GM18505 (cell line): Measurements from ENCODE around the gene TP63.
"Not testable (repeated sequence)": the region's sequence is repeated elsewhere in the genome, so short reads cannot be mapped to it uniquely, and the experiment has no call there.

Experiments
- ATAC-seq: cut with Tn5 transposase; IDR thresholded peaks from one replicate; pipeline ENCODE4 v1.9.1; 2021; ENCODE audit not compliant: unreplicated experiment
- POLR2A ChIP-seq: IDR thresholded peaks from 4 replicates; pipeline ENCODE4 v1.6.1; 2011; ENCODE audit warnings: borderline replicate concordance; ENCODE audit not compliant: insufficient read depth, insufficient read length; ENCODE audit errors: extremely low read depth

The TP63 gene

DNA sequence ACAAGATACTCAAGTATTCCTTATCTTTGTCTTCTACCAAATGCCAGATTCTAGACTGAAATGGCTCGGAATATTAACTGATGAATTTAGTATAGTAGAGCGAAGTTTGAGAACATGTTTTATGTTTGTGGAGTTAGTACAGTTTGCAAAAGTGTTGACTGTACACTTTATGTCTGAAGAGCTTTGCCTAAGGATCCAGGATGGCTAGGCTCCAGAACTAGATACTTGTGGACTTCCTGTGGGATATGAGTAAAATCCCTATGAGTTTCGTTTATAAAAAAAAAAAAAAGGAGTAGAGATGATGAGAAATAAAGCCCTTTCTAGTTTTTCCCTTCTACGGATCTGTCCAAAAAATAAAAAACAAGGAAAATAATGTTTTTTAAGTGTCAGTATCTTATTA lies 96.7 kb downstream of the TP63 start:
- no peak for ATAC-seq

DNA sequence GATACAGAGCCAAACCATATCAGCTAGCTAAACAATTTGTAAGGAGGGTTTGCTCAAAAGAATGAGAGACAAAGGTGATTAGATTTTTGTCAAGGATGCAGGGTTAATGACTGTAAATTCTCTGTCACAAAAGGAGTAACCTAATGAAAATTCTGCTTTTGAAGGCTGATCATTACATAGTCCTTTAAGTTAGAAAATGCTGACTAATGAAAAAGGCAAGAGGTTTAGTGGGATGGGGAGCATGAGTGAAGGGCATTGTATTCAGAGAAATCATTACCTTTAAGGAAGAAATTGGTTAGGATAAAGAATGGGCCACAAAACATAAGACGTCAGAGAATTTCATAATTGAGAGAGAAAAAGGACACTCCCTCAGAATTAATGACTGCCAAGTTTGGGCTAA lies 97.7 kb downstream of the TP63 start:
- no peak for TF ChIP-seq POLR2A
- no peak for ATAC-seq

More for the DNA sequence above, 96.7 kb downstream of the TP63 start:
- TF ChIP-seq POLR2A = no peak

- no peak for ATAC-seq
- TF ChIP-seq POLR2A = no peak
These were observed 102.9 kb downstream of the TP63 start for GRCh38 chr3:189734061-189734460.

DNA sequence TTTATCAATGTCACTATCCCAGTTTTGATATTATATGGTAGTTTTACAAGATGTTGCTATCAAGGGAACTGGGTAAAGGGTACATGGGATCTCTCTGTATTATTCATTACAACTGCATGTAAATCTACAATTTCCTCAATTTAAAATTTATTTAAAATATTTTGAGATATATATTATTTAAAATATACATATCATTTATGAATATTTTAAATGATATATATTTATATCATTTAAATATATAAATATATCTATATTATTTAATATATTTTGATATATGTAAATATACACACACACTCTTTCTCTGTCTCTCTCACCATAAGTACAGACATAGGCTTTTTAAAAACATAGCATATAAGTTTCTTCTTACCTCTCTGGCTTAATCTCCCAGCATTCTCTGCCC lies 104.7 kb downstream of the TP63 start:
- no peak for TF ChIP-seq POLR2A

DNA sequence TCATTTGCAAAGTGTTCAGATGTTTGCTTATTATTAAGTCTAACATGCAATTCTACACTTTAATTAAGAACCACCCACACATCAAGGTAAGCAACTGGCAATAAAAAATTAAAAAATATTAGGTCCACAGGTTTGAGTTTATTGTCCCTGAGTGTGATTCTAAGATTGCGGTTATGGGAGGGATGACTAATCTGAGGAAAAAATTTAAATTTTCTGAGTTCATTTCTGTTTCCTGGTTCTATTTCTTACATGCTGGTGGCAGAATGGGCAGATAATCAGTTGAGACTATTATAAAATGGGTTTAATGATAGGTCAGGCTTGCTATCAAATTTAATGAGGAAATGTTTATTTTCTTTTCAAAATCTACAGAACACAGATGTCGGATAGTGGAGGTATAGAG lies 105.9 kb downstream of the TP63 start:
- no peak for ATAC-seq

More for the DNA sequence above, 104.7 kb downstream of the TP63 start:
- ATAC-seq = no peak

GRCh38 chr3:189737619-189738018 lies 106.4 kb downstream of the TP63 start:
- no peak for ATAC-seq
- TF ChIP-seq POLR2A = no peak

More for the DNA sequence above, 105.9 kb downstream of the TP63 start:
- no peak for TF ChIP-seq POLR2A

GRCh38 chr3:189739378-189739777 lies 108.2 kb downstream of the TP63 start:
- ATAC-seq = no peak
- no peak for TF ChIP-seq POLR2A

GRCh38 chr3:189740156-189740555 lies 109.0 kb downstream of the TP63 start:
- no peak for ATAC-seq
- no peak for TF ChIP-seq POLR2A

- no peak for TF ChIP-seq POLR2A
- no peak for ATAC-seq
These were observed 113.0 kb downstream of the TP63 start for GRCh38 chr3:189744235-189744634.

GRCh38 chr3:189745622-189746021 lies 114.4 kb downstream of the TP63 start:
- no peak for ATAC-seq
- no peak for TF ChIP-seq POLR2A

DNA sequence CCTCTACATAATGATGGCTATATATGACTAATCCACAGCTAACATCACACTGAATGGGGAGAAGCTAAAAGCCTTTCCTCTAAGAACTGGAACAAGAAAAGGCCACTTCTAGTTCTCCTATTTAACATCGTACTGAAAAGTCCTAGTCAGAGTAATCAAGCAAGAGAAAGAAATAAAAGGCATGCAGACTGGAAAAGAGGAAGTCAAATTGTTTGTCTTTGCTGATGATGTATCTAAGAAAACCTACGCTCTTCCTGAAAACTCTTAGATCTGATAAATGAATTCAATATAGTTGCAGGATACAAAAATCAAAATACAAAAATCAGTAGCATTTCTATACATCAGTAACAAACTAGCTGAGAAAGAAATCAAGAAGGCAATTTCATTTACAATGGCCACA lies 116.9 kb downstream of the TP63 start:
- no peak for TF ChIP-seq POLR2A
- no peak for ATAC-seq

GRCh38 chr3:189750972-189751371 lies 119.8 kb downstream of the TP63 start:
- ATAC-seq = not testable (repeated sequence)

DNA sequence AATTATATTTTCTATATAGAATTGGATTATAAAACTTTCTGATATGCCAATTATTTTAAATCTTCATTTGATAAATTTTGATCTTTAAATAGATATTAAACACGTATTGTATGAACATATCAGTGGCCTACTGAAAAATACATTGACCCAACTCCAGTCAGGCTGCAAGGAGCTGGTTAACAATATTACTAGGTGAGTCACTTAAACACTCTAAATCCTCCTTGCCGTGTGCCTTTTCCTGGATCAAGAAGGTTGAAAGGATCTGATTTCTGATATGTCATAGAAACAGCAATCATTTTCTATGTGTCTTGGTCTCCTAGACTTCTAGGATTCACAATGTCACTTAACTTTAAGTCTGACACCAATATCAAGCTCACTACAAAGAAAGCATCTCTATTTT lies 123.2 kb downstream of the TP63 start:
- no peak for TF ChIP-seq POLR2A
- ATAC-seq = no peak

DNA sequence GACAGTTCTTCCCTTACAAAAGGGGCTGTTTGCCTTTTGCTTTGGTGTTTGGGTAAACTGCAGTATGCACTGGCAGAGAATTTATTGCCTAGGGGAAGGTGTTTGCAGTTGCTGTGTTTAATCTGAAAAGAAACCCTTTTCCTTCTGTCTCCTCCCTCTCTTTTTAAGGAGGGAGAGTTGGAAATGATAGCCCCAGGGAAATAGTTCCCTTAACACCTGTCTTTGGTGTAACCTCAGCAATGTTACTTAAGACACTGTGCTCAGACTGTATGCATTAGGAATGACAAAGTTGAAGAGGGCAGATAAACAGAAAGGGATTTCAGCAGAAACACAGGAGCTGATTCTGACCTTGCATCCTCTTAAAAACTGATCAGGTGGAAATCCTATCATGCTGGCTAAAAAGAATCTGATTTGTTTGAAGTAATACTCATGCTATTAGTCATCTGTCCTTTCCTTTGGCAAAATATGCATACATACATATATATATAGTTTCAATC lies 125.4 kb downstream of the TP63 start:
- no peak for ATAC-seq
- TF ChIP-seq POLR2A = no peak

- no peak for ATAC-seq
- TF ChIP-seq POLR2A = no peak
These were observed 127.0 kb downstream of the TP63 start for GRCh38 chr3:189758186-189758585.
